ENCODE results near the gene HDGFL2.

HDGFL2 gene

DNA sequence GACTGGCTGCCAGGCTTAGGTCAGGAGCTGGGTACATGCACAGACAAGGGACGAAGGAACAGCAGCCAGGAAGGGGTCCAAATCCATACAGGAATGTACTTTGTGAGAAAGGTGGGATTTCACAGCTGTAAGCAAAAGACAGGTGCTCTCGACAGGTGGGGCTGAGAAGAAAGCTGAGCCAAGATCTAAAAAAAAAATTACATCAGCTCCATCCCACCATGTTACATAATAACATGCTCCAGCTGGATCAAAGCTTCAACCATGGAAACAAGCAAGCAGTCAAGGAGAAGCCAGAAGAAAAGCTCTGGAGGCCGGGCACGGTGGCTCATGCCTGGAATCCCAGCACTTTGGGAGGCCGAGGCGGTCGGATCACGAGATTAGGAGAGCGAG, 22.5 kb upstream of the HDGFL2 start:
- Histone ChIP-seq H3K27ac (ENCODE audit: low read depth, low read length) (no peak overlapping the region), H3F3A (ENCODE audit: control insufficient read depth, insufficient read depth) (no peaks in the 10 kb centered on the region), H3K4me3 (ENCODE audit: low read length) (no peak overlapping the region), H3K27me3 (ENCODE audit: control insufficient read depth, low read length) (no peaks in the 10 kb centered on the region), H3K9me2 (replicated peaks; ENCODE audit: control insufficient read depth, low read length) (no peaks in the 10 kb centered on the region), H3K9me3 (ENCODE audit: control insufficient read depth, insufficient read depth, low read length) (no peaks in the 10 kb centered on the region), H3K4me2 (ENCODE audit: low read length) (no peak overlapping the region), H4K20me1 (ENCODE audit: control insufficient read depth, insufficient read depth, low read depth, low read length) (no peaks in the 10 kb centered on the region), H3K4me1 (ENCODE audit: control insufficient read depth, low read length) (no peaks in the 10 kb centered on the region), H3K79me2 (ENCODE audit: control insufficient read depth, low read length) (no peaks in the 10 kb centered on the region), H3K36me3 (ENCODE audit: control insufficient read depth, low read length) (peaks cover 55% of the 10 kb centered on the region)
- no peak for TF ChIP-seq EZH2phosphoT487 (IDR thresholded peaks at IDR 0.05; ENCODE audit: borderline replicate concordance, low read length)
- TF ChIP-seq CTCF (IDR thresholded peaks at IDR 0.05; ENCODE audit: low read depth, low read length, poor library complexity, severe bottlenecking): no peak

GRCh38 chr19:4452230-4452990, 19.7 kb upstream of the HDGFL2 start:
- Histone ChIP-seq H3K4me2 (ENCODE audit: low read length) (no peak overlapping the region), H3K27ac (ENCODE audit: low read depth, low read length) (no peak overlapping the region), H3F3A (ENCODE audit: control insufficient read depth, insufficient read depth) (no peaks in the 10 kb centered on the region), H3K4me3 (ENCODE audit: low read length) (no peak overlapping the region), H3K9me2 (replicated peaks; ENCODE audit: control insufficient read depth, low read length) (no peaks in the 10 kb centered on the region), H4K20me1 (ENCODE audit: control insufficient read depth, insufficient read depth, low read depth, low read length) (0 out of 2 replicates have a peak, but pooled peaks cover 5% of the 10 kb centered on the region), H3K36me3 (ENCODE audit: control insufficient read depth, low read length) (peaks cover 30% of the 10 kb centered on the region), H3K4me1 (ENCODE audit: control insufficient read depth, low read length) (peaks cover 15% of the 10 kb centered on the region), H3K79me2 (ENCODE audit: control insufficient read depth, low read length) (peaks cover 12% of the 10 kb centered on the region), H3K9me3 (ENCODE audit: control insufficient read depth, insufficient read depth, low read length) (no peaks in the 10 kb centered on the region), H3K27me3 (ENCODE audit: control insufficient read depth, low read length) (no peaks in the 10 kb centered on the region)
- no peak for TF ChIP-seq CTCF (IDR thresholded peaks at IDR 0.05; ENCODE audit: low read depth, low read length, poor library complexity, severe bottlenecking)
- no peak for TF ChIP-seq EZH2phosphoT487 (IDR thresholded peaks at IDR 0.05; ENCODE audit: borderline replicate concordance, low read length)

- Histone ChIP-seq H3K4me2 (ENCODE audit: low read length) (no peak overlapping the region), H3K9me2 (replicated peaks; ENCODE audit: control insufficient read depth, low read length) (no peaks in the 10 kb centered on the region), H3K36me3 (ENCODE audit: control insufficient read depth, low read length) (peaks cover 19% of the 10 kb centered on the region), H3K27me3 (ENCODE audit: control insufficient read depth, low read length) (no peaks in the 10 kb centered on the region), H3F3A (ENCODE audit: control insufficient read depth, insufficient read depth) (no peaks in the 10 kb centered on the region), H3K79me2 (ENCODE audit: control insufficient read depth, low read length) (peaks cover 12% of the 10 kb centered on the region), H3K4me1 (ENCODE audit: control insufficient read depth, low read length) (peaks cover 18% of the 10 kb centered on the region), H4K20me1 (ENCODE audit: control insufficient read depth, insufficient read depth, low read depth, low read length) (0 out of 2 replicates have a peak, but pooled peaks cover 5% of the 10 kb centered on the region), H3K9me3 (ENCODE audit: control insufficient read depth, insufficient read depth, low read length) (no peaks in the 10 kb centered on the region), H3K27ac (ENCODE audit: low read depth, low read length) (no peak overlapping the region), H3K4me3 (ENCODE audit: low read length) (no peak overlapping the region)
- no peak for TF ChIP-seq EZH2phosphoT487 (IDR thresholded peaks at IDR 0.05; ENCODE audit: borderline replicate concordance, low read length)
- no peak for TF ChIP-seq CTCF (IDR thresholded peaks at IDR 0.05; ENCODE audit: low read depth, low read length, poor library complexity, severe bottlenecking)
These were observed 18.6 kb upstream of the HDGFL2 start for GRCh38 chr19:4453232-4454179.

All from DOHH2 (cell line).